Naive B cell (primary cell): ENCODE data around the gene GHRL. TPM values are rescaled to one million over a fixed set of nuclear protein-coding genes. Genes with fewer than 3 reads are reported as not detected.

ENCODE experiments used
- ATAC-seq, 2 donors: fragments of 150-1000 bp; cut with Tn5 transposase; 2 replicates each; pipeline ENCODE4 v1.10.0; 2021; ENCODE audit warnings: low read depth in 2 of 2, mild to moderate bottlenecking in 2 of 2, moderate library complexity in 2 of 2
- DNase-seq: peaks from one replicate; pipeline ENCODE4 v3.0.0; 2022
- H3K27ac Mint-ChIP-seq, 6 donors: one replicate each; pipeline ENCODE4 v1.8.0; 2020 to 2022; ENCODE audit warnings: mild to moderate bottlenecking in 6 of 6, mixed read lengths in 6 of 6, moderate library complexity in 5 of 6, inconsistent platforms in 2 of 6
- H3K27me3 Mint-ChIP-seq, 3 donors: one replicate each; pipeline ENCODE4 v1.8.0; 2021 to 2022; ENCODE audit warnings: mixed read lengths in 3 of 3, mild to moderate bottlenecking in 1 of 3
- H3K36me3 Mint-ChIP-seq, 2 donors: one replicate each; pipeline ENCODE4 v1.8.0; 2020 to 2022; ENCODE audit warnings: mixed read lengths in 2 of 2, inconsistent platforms in 1 of 2, mild to moderate bottlenecking in 1 of 2
- H3K4me1 Mint-ChIP-seq, 3 donors: one replicate each; pipeline ENCODE4 v1.8.0; 2020 to 2022; ENCODE audit warnings: mixed read lengths in 3 of 3, inconsistent platforms in 1 of 3, mild to moderate bottlenecking in 1 of 3, moderate library complexity in 1 of 3
- H3K4me3 Mint-ChIP-seq, 8 donors: one replicate each; pipeline ENCODE4 v1.8.0; 2020 to 2022; ENCODE audit warnings: mild to moderate bottlenecking in 8 of 8, mixed read lengths in 8 of 8, moderate library complexity in 8 of 8, inconsistent platforms in 2 of 8
- H3K9me3 Mint-ChIP-seq, 7 donors: one replicate each; pipeline ENCODE4 v1.8.0; 2020 to 2022; ENCODE audit warnings: mixed read lengths in 7 of 7, mild to moderate bottlenecking in 5 of 7, inconsistent platforms in 2 of 7, moderate library complexity in 1 of 7
- polyA plus RNA-seq, 6 donors: library from polyadenylated mRNA; unstranded; fragments of 300-500 nt; fragmentation: Illumina TruSeq; gene quantifications; one replicate each; pipeline ENCODE4 v1.2.3, GENCODE V29; 2021; ENCODE audit warnings: low read depth in 6 of 6

GHRL gene
- polyA plus RNA-seq, 6 donors from 2014 or later: 1.8 to 4.9 (median 3.0) TPM; not detected in 1

- Mint-ChIP-seq H3K27ac (peak overlapping the region in 2 of 6 donors; percentile 5 to 73), H3K27me3 (no peaks in the 10 kb centered on the region), H3K36me3 (peaks cover 10 to 28% of the 10 kb centered on the region in 2 donors), H3K4me1 (peaks cover 3 to 8% (median 6%) of the 10 kb centered on the region in 3 donors), H3K4me3 (peak overlapping the region in 1 of 8 donors; percentile 57), H3K9me3 (no peaks in the 10 kb centered on the region)
- no peak for DNase-seq
- no peak for ATAC-seq
Measured at GRCh38 chr3:10238345-10239183, 54.2 kb downstream of the GHRL start.

Other genes with a start within 250 kb of the GHRL start
- gene FANCD2OS, start 184.7 kb downstream of the GHRL start, polyA plus RNA-seq: 1 to 10 TPM in 1 of 6 donors, not detected in 5; 1.0 TPM
- 100 to 1,000 TPM; 274 to 374 (median 312) TPM for gene BRK1, start 177.3 kb downstream of the GHRL start, polyA plus RNA-seq
- gene VHL, start 151.2 kb downstream of the GHRL start, polyA plus RNA-seq: 10 to 100 TPM; 10.2 to 46.5 (median 21.4) TPM
- gene IRAK2, start 128.0 kb downstream of the GHRL start, polyA plus RNA-seq: 10 to 100 TPM in 3 of 6 donors, 1 to 10 TPM in 3; 8.2 to 12.6 (median 10.1) TPM
- gene TATDN2, start 44.5 kb downstream of the GHRL start, polyA plus RNA-seq: 10 to 100 TPM in 2 of 6 donors, 1 to 10 TPM in 4; 5.5 to 12.4 (median 9.7) TPM
- 100 to 1,000 TPM; 102 to 147 (median 130) TPM for gene SEC13, start 28.2 kb upstream of the GHRL start, polyA plus RNA-seq
- under 1 TPM in 1 of 6 donors, not detected in 5; 0.06 TPM for gene ATP2B2, start 212.6 kb upstream of the GHRL start, polyA plus RNA-seq